HCT116 (cell line): ENCODE results near the gene LAMTOR3. TPM values are rescaled to one million over a fixed set of nuclear protein-coding genes. Genes with fewer than 3 reads are reported as not detected.

Experiments
- ATAC-seq: fragments of 200-7000 bp; cut with Tn5 transposase; 2 replicates; pipeline ENCODE4 v1.9.1; 2020; ENCODE audit warnings: mild to moderate bottlenecking, moderate library complexity
- BruUV-seq: library from RNA; stranded (reverse); fragments of 400-500 nt; replicated peaks from 2 replicates; lab custom pipeline; 2021; lab: Mats Ljungman, UMichigan
- CTCF ChIA-PET: fragments of 300-600 bp; sonication (Branson Sonifier 250); formaldehyde crosslinking; loops from one replicate; lab custom pipeline; 2021; ENCODE audit warnings: antibody characterized with exemption; lab: Charles Lee
- POLR2A ChIA-PET: fragments of 300-600, 350-600 bp; sonication (Branson Sonifier 250); formaldehyde crosslinking; loops from one replicate; lab custom pipeline; 2021; ENCODE audit warnings: antibody characterized with exemption; lab: Charles Lee
- RAD21 ChIA-PET, 2 experiments: fragments of 300-600 bp; sonication (Branson Sonifier 250); formaldehyde crosslinking; loops; one replicate each; lab custom pipeline; 2023; ENCODE audit warnings: low total read pairs in 2 of 2; ENCODE audit not compliant: uncharacterized antibody in 2 of 2, unreplicated experiment in 2 of 2, low non-redundant PET in 1 of 2; lab: Charles Lee
- DNase-seq: peaks from one replicate; pipeline ENCODE4 v3.0.0-alpha.2; 2010; ENCODE audit warnings: low read depth, low spot score
- H2AFZ ChIP-seq: fragments of 200-600 bp; shearing (Covaris generic), sonication (generic); 2 replicates; pipeline ENCODE4 v1.6.1; 2017; ENCODE audit warnings: low read depth, mixed run types, mixed read lengths, antibody characterized with exemption, low read length; ENCODE audit not compliant: poor library complexity, severe bottlenecking
- H3K27ac ChIP-seq: 2 replicates; pipeline ENCODE4 v1.5.1; 2012; ENCODE audit warnings: low read depth, low read length
- H3K27me3 ChIP-seq: fragments of 200-600 bp; sonication (generic); 2 replicates; pipeline ENCODE4 v1.6.1; 2016; ENCODE audit warnings: mixed run types, low read length, mixed read lengths; ENCODE audit not compliant: insufficient read depth
- H3K36me3 ChIP-seq, 2 experiments: fragments of 200-500 bp in 1 of 2; fragments of 200-600 bp in 1 of 2; sonication (Bioruptor generic) in 1 of 2; sonication (generic) in 1 of 2; 2 replicates each; pipeline versions ENCODE4 v1.5.1 to v1.6.1; 2014 to 2016; ENCODE audit warnings: low read length in 2 of 2, inconsistent platforms in 1 of 2, mixed read lengths in 1 of 2, mixed run types in 1 of 2; ENCODE audit not compliant: insufficient read depth in 2 of 2, control insufficient read depth in 1 of 2
- H3K4me1 ChIP-seq, 2 experiments: fragments of 200-600 bp in 1 of 2; sonication (generic) in 1 of 2; 2 replicates each; pipeline versions ENCODE4 v1.5.1 to v1.6.1; 2012 to 2017; ENCODE audit warnings: low read length in 2 of 2, inconsistent platforms in 1 of 2, mild to moderate bottlenecking in 1 of 2, mixed read lengths in 1 of 2, mixed run types in 1 of 2, moderate library complexity in 1 of 2; ENCODE audit not compliant: insufficient read depth in 2 of 2, control insufficient read depth in 1 of 2
- H3K4me2 ChIP-seq: fragments of 200-600 bp; sonication (generic); 2 replicates; pipeline ENCODE4 v1.6.1; 2017; ENCODE audit warnings: mixed run types, low read length, mixed read lengths
- H3K4me3 ChIP-seq, 2 experiments: fragments of 200-600 bp in 1 of 2; sonication (generic) in 1 of 2; replicated peaks in 1 of 2; 2 replicates each; pipeline ENCODE4 v1.5.1; 2011 to 2016; ENCODE audit warnings: low read length in 2 of 2, control low read depth in 1 of 2, low read depth in 1 of 2, mild to moderate bottlenecking in 1 of 2, mixed read lengths in 1 of 2, mixed run types in 1 of 2
- H3K79me2 ChIP-seq: fragments of 200-600 bp; sonication (generic); 2 replicates; pipeline ENCODE4 v1.6.1; 2017; ENCODE audit warnings: mild to moderate bottlenecking, mixed run types, low read length, moderate library complexity, mixed read lengths; ENCODE audit not compliant: insufficient read depth
- H3K9ac ChIP-seq: fragments of 200-600 bp; sonication (generic); 2 replicates; pipeline ENCODE4 v1.6.1; 2016; ENCODE audit warnings: low read length, mixed read lengths
- H3K9me2 ChIP-seq: fragments of 200-600 bp; sonication (generic), shearing (Covaris generic); 2 replicates; pipeline ENCODE4 v1.6.1; 2017; ENCODE audit warnings: mixed run types, mild to moderate bottlenecking, moderate library complexity; ENCODE audit not compliant: insufficient read depth
- H3K9me3 ChIP-seq, 2 experiments: fragments of 200-500 bp in 1 of 2; fragments of 200-600 bp in 1 of 2; sonication (Bioruptor generic) in 1 of 2; sonication (generic) in 1 of 2; 2 replicates each; pipeline ENCODE4 v1.6.1; 2014 to 2017; ENCODE audit warnings: low read length in 2 of 2, mixed read lengths in 2 of 2, inconsistent platforms in 1 of 2, low read depth in 1 of 2, mild to moderate bottlenecking in 1 of 2, mixed run types in 1 of 2, moderate library complexity in 1 of 2; ENCODE audit not compliant: control insufficient read depth in 1 of 2, insufficient read depth in 1 of 2
- H4K20me1 ChIP-seq: fragments of 200-600 bp; sonication (generic), shearing (Covaris generic); 2 replicates; pipeline ENCODE4 v1.6.1; 2017; ENCODE audit warnings: mixed run types, mild to moderate bottlenecking, moderate library complexity; ENCODE audit not compliant: insufficient read depth
- CBX3 ChIP-seq: IDR thresholded peaks from 2 replicates; pipeline ENCODE4 v1.6.1; 2012; ENCODE audit warnings: low read depth
- CEBPB ChIP-seq: IDR thresholded peaks from 2 replicates; pipeline ENCODE4 v1.6.1; 2012; ENCODE audit warnings: low read depth
- CTCF ChIP-seq, 3 experiments: fragments of 200-600 bp in 1 of 3; sonication (generic) in 1 of 3; IDR thresholded peaks in 2 of 3; conservative IDR thresholded peaks in 1 of 3; 2 replicates each; pipeline ENCODE4 v1.5.1; 2012 to 2017; ENCODE audit warnings: low read depth in 2 of 3, low read length in 2 of 3, antibody characterized with exemption in 1 of 3, borderline replicate concordance in 1 of 3, control low read depth in 1 of 3, mild to moderate bottlenecking in 1 of 3, mixed read lengths in 1 of 3, mixed run types in 1 of 3, moderate library complexity in 1 of 3; ENCODE audit not compliant: insufficient read depth in 1 of 3
- EGR1 ChIP-seq: IDR thresholded peaks from 2 replicates; pipeline ENCODE4 v1.6.1; 2012; ENCODE audit warnings: low read depth
- ELF1 ChIP-seq: IDR thresholded peaks from 2 replicates; pipeline ENCODE4 v1.6.1; 2012; ENCODE audit warnings: low read depth, borderline replicate concordance
- EZH2 ChIP-seq: fragments of 200-600 bp; sonication (generic); IDR thresholded peaks from 2 replicates; pipeline ENCODE4 v1.6.1; 2017; ENCODE audit warnings: antibody characterized with exemption, mixed run types
- EZH2phosphoT487 ChIP-seq: fragments of 200-600 bp; IDR thresholded peaks from 2 replicates; pipeline ENCODE4 v1.6.1; 2018; ENCODE audit warnings: antibody characterized with exemption, borderline replicate concordance
- FOSL1 ChIP-seq: IDR thresholded peaks from 2 replicates; pipeline ENCODE4 v1.6.1; 2012; ENCODE audit warnings: low read depth
- JUND ChIP-seq: IDR thresholded peaks from 2 replicates; pipeline ENCODE4 v1.6.1; 2012
- POLR2AphosphoS5 ChIP-seq: IDR thresholded peaks from 2 replicates; pipeline ENCODE4 v1.6.1; 2011; ENCODE audit warnings: mild to moderate bottlenecking, low read depth, low read length, moderate library complexity
- SIN3A ChIP-seq: IDR thresholded peaks from 2 replicates; pipeline ENCODE4 v1.6.1; 2012; ENCODE audit warnings: low read depth
- SP1 ChIP-seq: IDR thresholded peaks from 2 replicates; pipeline ENCODE4 v1.6.1; 2012; ENCODE audit warnings: low read depth
- SRF ChIP-seq: IDR thresholded peaks from 2 replicates; pipeline ENCODE4 v1.6.1; 2012; ENCODE audit warnings: low read depth
- TCF7L2 ChIP-seq: IDR thresholded peaks from 2 replicates; pipeline ENCODE4 v1.7.0; 2011; ENCODE audit warnings: borderline replicate concordance, inconsistent platforms; ENCODE audit not compliant: insufficient read depth, insufficient read length; ENCODE audit errors: extremely low read depth
- ZNF274 ChIP-seq: fragments of 200-500 bp; sonication (Bioruptor generic); IDR thresholded peaks from 2 replicates; pipeline ENCODE4 v1.6.1; 2014; ENCODE audit warnings: mild to moderate bottlenecking, low read depth, low read length, inconsistent platforms
- intact Hi-C: fragments of 100-400 bp; cut with micrococcal nuclease; formaldehyde crosslinking; loops from 2 replicates; pipeline ENCODE4 v1.10.0; 2022
- total RNA-seq: library from RNA; stranded (reverse); gene quantifications from one replicate; pipeline ENCODE4 v1.2.1, GENCODE V29; 2021; ENCODE audit not compliant: unreplicated experiment
- TF ChIP-seq, protein P1 (sequence below): IDR thresholded peaks from 2 replicates; pipeline ENCODE4 v1.6.1; 2012
- TF ChIP-seq, protein P2 (sequence below): IDR thresholded peaks from 2 replicates; pipeline ENCODE4 v1.6.1; 2012

The LAMTOR3 gene
- total RNA-seq, 1 experiment from 2014 or later: 21.0 TPM

DNA sequence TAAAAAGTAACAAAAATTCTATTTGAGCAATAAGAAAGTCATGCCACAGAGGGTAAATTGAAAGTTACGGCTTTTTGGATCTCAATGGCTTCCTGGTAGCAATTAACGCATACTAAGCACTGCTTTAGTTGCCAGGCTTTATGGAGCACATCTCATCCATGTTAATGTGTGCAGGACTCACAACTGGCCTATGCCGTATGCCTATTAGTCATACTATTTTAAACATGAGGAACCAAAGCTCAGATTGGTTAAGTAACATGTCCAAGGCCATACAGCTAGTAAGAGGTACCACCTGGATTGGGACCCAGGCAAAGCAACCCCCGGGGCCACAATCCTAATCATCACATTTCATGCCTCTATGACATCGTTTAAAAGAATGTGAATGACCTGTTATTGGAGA lies 60.5 kb downstream of the LAMTOR3 start:
- Histone ChIP-seq H3K27ac (no peak overlapping the region), H3K4me3 (no peak overlapping the region), H3K79me2 (no peaks in the 10 kb centered on the region), H3K9me3 (no peaks in the 10 kb centered on the region), H3K9me2 (no peaks in the 10 kb centered on the region), H3K9ac (no peak overlapping the region), H3K27me3 (no peaks in the 10 kb centered on the region), H2AFZ (no peak overlapping the region), H3K4me1 (peaks cover 0 to 4% of the 10 kb centered on the region in 2 experiments; a peak in 1 of 4 replicates), H3K4me2 (no peak overlapping the region), H3K36me3 (no peaks in the 10 kb centered on the region), H4K20me1 (no peaks in the 10 kb centered on the region)
- intact Hi-C loops: no loop called here
- ATAC-seq (no peak), DNase-seq (no peak)
- no peak for TF ChIP-seq EGR1
- TF ChIP-seq POLR2AphosphoS5: no peak
- no peak for TF ChIP-seq EZH2phosphoT487
- no peak for TF ChIP-seq EZH2
- TF ChIP-seq CTCF (IDR thresholded peaks at IDR 0.05 in 2 of 3, conservative IDR thresholded peaks at IDR 0.05 in 1 of 3; ENCODE audit: borderline replicate concordance in 1 of 3, insufficient read depth in 1 of 3, low read depth in 2 of 3, low read length in 2 of 3): no peak
- TF ChIP-seq JUND: no peak
- no peak for TF ChIP-seq FOSL1
- TF ChIP-seq, protein P1, sequence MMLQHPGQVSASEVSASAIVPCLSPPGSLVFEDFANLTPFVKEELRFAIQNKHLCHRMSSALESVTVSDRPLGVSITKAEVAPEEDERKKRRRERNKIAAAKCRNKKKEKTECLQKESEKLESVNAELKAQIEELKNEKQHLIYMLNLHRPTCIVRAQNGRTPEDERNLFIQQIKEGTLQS: no peak
- RAD21 ChIA-PET: no interaction called here
- CTCF ChIA-PET: interaction anchor here (0.8 kb wide), 1 partner anchor 26 kb away, joined by 3 read pairs; no protein-coding TSS in a partner anchor
- POLR2A ChIA-PET: no interaction called here
- BruUV-seq: no TSS peak

DNA sequence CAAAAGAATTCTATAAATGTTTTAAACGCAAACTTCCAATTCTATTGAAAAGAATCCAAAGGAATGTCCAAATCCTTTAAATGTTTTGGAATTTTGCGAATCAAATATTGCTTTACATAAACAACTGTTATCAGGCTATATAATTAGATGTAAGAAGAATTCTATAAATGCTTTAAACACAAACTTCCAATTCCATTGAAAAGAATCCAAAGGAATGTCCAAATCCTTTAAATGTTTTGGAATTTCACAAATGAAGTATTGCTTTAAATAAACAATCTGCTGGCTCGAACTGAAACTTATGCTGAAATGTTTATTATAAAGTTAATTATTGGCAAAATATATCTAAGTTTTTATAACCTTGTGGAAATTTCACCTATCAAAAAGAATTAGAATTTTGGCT lies 61.5 kb downstream of the LAMTOR3 start:
- H3K9ac ChIP-seq: no peak overlapping the region
- H3K9me2 ChIP-seq: no peaks in the 10 kb centered on the region
- POLR2A ChIA-PET: no interaction called here
- no peak overlapping the region for H3K4me2 ChIP-seq
- RAD21 ChIA-PET: no interaction called here
- no peaks in the 10 kb centered on the region for H3K36me3 ChIP-seq
- intact Hi-C loops: no loop called here
- no peaks in the 10 kb centered on the region for H3K79me2 ChIP-seq
- H3K4me1 ChIP-seq: no peaks in the 10 kb centered on the region
- DNase-seq (no peak), ATAC-seq (no peak)
- H2AFZ ChIP-seq: no peak overlapping the region
- no peaks in the 10 kb centered on the region for H3K9me3 ChIP-seq
- no peaks in the 10 kb centered on the region for H3K27me3 ChIP-seq
- no peak overlapping the region for H3K27ac ChIP-seq
- no peak overlapping the region for H3K4me3 ChIP-seq
- no peaks in the 10 kb centered on the region for H4K20me1 ChIP-seq
- BruUV-seq: no TSS peak
- CTCF ChIA-PET: interaction anchor here (0.8 kb wide), 1 partner anchor 25 kb away, joined by 3 read pairs; no protein-coding TSS in a partner anchor
- TF ChIP-seq EZH2phosphoT487: no peak
- no peak for TF ChIP-seq JUND
- TF ChIP-seq TCF7L2: no peak
- TF ChIP-seq SP1: no peak
- TF ChIP-seq CBX3: no peak
- no peak for TF ChIP-seq SIN3A
- TF ChIP-seq, protein P1: no peak
- no peak for TF ChIP-seq EZH2
- no peak for TF ChIP-seq ELF1
- TF ChIP-seq CEBPB: no peak
- TF ChIP-seq CTCF (IDR thresholded peaks at IDR 0.05 in 2 of 3, conservative IDR thresholded peaks at IDR 0.05 in 1 of 3; ENCODE audit: borderline replicate concordance in 1 of 3, insufficient read depth in 1 of 3, low read depth in 2 of 3, low read length in 2 of 3): no peak
- TF ChIP-seq SRF: no peak
- TF ChIP-seq, protein P2, sequence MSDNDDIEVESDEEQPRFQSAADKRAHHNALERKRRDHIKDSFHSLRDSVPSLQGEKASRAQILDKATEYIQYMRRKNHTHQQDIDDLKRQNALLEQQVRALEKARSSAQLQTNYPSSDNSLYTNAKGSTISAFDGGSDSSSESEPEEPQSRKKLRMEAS: no peak
- TF ChIP-seq ZNF274: no peak
